Endodermal cell (in vitro differentiated cells): ENCODE results near the gene ORM1. TPM values are rescaled to one million over a fixed set of nuclear protein-coding genes. Genes with fewer than 3 reads are reported as not detected.

ENCODE experiments used
- DNase-seq: peaks from one replicate; pipeline ENCODE4 v3.0.0-alpha.2; 2017
- H3K27ac ChIP-seq: 2 replicates; pipeline ENCODE4 v1.5.1; 2013; ENCODE audit warnings: mild to moderate bottlenecking, low read depth, low read length, moderate library complexity
- H3K27me3 ChIP-seq: 2 replicates; pipeline ENCODE4 v1.6.1; 2013; ENCODE audit warnings: mild to moderate bottlenecking, low read length, moderate library complexity; ENCODE audit not compliant: insufficient read depth, control insufficient read depth, poor library complexity, severe bottlenecking
- H3K36me3 ChIP-seq: 2 replicates; pipeline ENCODE4 v1.7.0; 2013; ENCODE audit warnings: mild to moderate bottlenecking, low read length, moderate library complexity; ENCODE audit not compliant: control insufficient read depth, insufficient read depth
- H3K4me1 ChIP-seq: one replicate; pipeline ENCODE4 v1.7.0; 2013; ENCODE audit warnings: low read length; ENCODE audit not compliant: control insufficient read depth, insufficient read depth
- H3K4me3 ChIP-seq: 2 replicates; pipeline ENCODE4 v1.5.1; 2013; ENCODE audit warnings: mild to moderate bottlenecking, low read length, moderate library complexity
- H3K9ac ChIP-seq: 2 replicates; pipeline ENCODE4 v1.6.1; 2013; ENCODE audit warnings: mild to moderate bottlenecking, low read length, moderate library complexity; ENCODE audit not compliant: poor library complexity, severe bottlenecking; ENCODE audit errors: extremely low read depth
- H3K9me3 ChIP-seq: 2 replicates; pipeline ENCODE4 v1.6.1; 2013; ENCODE audit warnings: mild to moderate bottlenecking, low read length, moderate library complexity; ENCODE audit not compliant: control insufficient read depth
- H3K27ac Mint-ChIP-seq: 2 replicates; pipeline ENCODE4 v1.8.0; 2020; ENCODE audit warnings: mixed read lengths
- H3K27me3 Mint-ChIP-seq: 2 replicates; pipeline ENCODE4 v1.8.0; 2021; ENCODE audit warnings: mild to moderate bottlenecking, mixed read lengths; ENCODE audit not compliant: insufficient read depth
- H3K36me3 Mint-ChIP-seq: 2 replicates; pipeline ENCODE4 v1.8.0; 2020; ENCODE audit warnings: low read depth, mixed read lengths
- H3K4me1 Mint-ChIP-seq: 2 replicates; pipeline ENCODE4 v1.8.0; 2020; ENCODE audit warnings: mixed read lengths
- H3K4me3 Mint-ChIP-seq: 2 replicates; pipeline ENCODE4 v1.8.0; 2020; ENCODE audit warnings: mild to moderate bottlenecking, moderate library complexity, mixed read lengths
- H3K9me3 Mint-ChIP-seq: 2 replicates; pipeline ENCODE4 v1.8.0; 2020; ENCODE audit warnings: mild to moderate bottlenecking, mixed read lengths
- WGBS, 2 experiments: methylation state at CpG; one replicate each; pipeline versions ENCODE4 v1.1.5 to v1.1.7; 2013; ENCODE audit warnings: missing lambda C conversion rate in 2 of 2, mixed read lengths in 1 of 2; ENCODE audit not compliant: insufficient coverage in 1 of 2, insufficient read length in 1 of 2; 5-methylcytosine and 5-hydroxymethylcytosine counted together
- total RNA-seq, 2 donors: library from RNA; stranded (reverse); fragmentation: NEBNext Ultra II Directional in 1 of 2; extraction: Animal tissue kit (Norgen Biotek cat#: 25700) in 1 of 2; gene quantifications; 2 replicates in 1 of 2; 3 replicates in 1 of 2; pipeline ENCODE4 v1.2.1, GENCODE V29; 2021
- TF ChIP-seq, protein P1 (sequence below): fragments of 200-600 bp; sonication (generic); conservative IDR thresholded peaks from 2 replicates; pipeline ENCODE4 v1.5.0; 2021; ENCODE audit warnings: antibody characterized with exemption, mild to moderate bottlenecking

Gene ORM1
- total RNA-seq, 2 donors from 2014 or later: 0.59 TPM; not detected in 1

DNA sequence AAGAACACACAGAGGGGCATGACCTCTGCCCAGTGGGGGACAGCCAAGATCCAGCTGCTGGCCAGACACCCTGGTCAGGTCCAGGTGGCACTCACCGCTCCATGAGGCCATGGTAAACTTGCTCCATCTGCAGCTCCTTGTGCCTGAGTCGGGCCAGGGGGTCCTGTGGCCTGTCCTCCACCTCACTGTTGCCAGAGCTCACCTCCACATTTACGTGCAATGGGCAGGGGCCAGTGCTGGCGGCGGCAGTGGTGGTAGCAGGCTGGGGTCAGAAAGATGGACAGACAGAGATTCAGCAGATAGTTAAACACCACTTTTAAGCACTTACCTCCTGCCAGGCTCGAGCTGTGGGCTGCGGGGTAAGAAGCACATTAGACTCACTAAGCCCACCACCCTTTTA is 36.9 kb downstream of the ORM1 start:
- Histone ChIP-seq H3K36me3 (no peaks in the 10 kb centered on the region), H3K27ac (no peak overlapping the region), H3K9me3 (no peaks in the 10 kb centered on the region), H3K27me3 (no peaks in the 10 kb centered on the region), H3K9ac (no peak overlapping the region), H3K4me1 (no peaks in the 10 kb centered on the region), H3K4me3 (no peak overlapping the region)
- no peak overlapping the region for H3K4me3 Mint-ChIP-seq
- no peak for DNase-seq
- H3K4me1 Mint-ChIP-seq: no peaks in the 10 kb centered on the region
- no peaks in the 10 kb centered on the region for H3K27me3 Mint-ChIP-seq
- TF ChIP-seq, protein P1, sequence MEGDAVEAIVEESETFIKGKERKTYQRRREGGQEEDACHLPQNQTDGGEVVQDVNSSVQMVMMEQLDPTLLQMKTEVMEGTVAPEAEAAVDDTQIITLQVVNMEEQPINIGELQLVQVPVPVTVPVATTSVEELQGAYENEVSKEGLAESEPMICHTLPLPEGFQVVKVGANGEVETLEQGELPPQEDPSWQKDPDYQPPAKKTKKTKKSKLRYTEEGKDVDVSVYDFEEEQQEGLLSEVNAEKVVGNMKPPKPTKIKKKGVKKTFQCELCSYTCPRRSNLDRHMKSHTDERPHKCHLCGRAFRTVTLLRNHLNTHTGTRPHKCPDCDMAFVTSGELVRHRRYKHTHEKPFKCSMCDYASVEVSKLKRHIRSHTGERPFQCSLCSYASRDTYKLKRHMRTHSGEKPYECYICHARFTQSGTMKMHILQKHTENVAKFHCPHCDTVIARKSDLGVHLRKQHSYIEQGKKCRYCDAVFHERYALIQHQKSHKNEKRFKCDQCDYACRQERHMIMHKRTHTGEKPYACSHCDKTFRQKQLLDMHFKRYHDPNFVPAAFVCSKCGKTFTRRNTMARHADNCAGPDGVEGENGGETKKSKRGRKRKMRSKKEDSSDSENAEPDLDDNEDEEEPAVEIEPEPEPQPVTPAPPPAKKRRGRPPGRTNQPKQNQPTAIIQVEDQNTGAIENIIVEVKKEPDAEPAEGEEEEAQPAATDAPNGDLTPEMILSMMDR: no peak
- H3K9me3 Mint-ChIP-seq: no peaks in the 10 kb centered on the region
- peaks cover 41% of the 10 kb centered on the region for H3K36me3 Mint-ChIP-seq
- 91 to 100% methylated on average over 1 to 7 of the region's 7 CpGs for WGBS, 2 experiments
- H3K27ac Mint-ChIP-seq: no peak overlapping the region

DNA sequence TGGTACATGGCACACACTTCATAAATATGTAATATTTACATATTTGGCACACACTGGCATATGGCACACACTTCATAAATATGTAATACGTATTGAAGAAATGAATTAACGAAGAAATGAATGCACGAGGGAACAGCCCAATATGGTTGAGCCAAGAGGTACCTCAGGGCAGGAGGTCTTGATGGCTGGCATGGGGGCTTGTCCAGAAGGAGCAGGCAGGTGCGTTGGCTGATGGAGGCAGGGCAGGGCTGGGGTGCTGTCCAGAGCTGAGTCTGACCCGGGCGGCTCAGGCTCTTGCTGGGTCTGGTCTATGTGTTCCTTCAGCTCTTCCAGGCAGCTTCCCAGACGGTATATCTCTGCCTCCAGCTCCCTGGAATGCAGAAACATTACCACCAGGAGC is 38.6 kb downstream of the ORM1 start:
- no peak overlapping the region for H3K27ac ChIP-seq
- H3K36me3 ChIP-seq: no peaks in the 10 kb centered on the region
- DNase-seq: no peak
- WGBS, 2 experiments: 94 to 96% methylated on average over 7 of the region's 7 CpGs
- H3K27me3 ChIP-seq: no peaks in the 10 kb centered on the region
- H3K4me3 ChIP-seq: no peak overlapping the region
- no peaks in the 10 kb centered on the region for H3K27me3 Mint-ChIP-seq
- no peaks in the 10 kb centered on the region for H3K4me1 ChIP-seq
- peaks cover 43% of the 10 kb centered on the region for H3K36me3 Mint-ChIP-seq
- H3K9me3 ChIP-seq: no peaks in the 10 kb centered on the region
- H3K4me1 Mint-ChIP-seq: no peaks in the 10 kb centered on the region
- TF ChIP-seq, protein P1: no peak
- no peaks in the 10 kb centered on the region for H3K9me3 Mint-ChIP-seq
- H3K4me3 Mint-ChIP-seq: no peak overlapping the region
- H3K9ac ChIP-seq: no peak overlapping the region
- no peak overlapping the region for H3K27ac Mint-ChIP-seq

DNA sequence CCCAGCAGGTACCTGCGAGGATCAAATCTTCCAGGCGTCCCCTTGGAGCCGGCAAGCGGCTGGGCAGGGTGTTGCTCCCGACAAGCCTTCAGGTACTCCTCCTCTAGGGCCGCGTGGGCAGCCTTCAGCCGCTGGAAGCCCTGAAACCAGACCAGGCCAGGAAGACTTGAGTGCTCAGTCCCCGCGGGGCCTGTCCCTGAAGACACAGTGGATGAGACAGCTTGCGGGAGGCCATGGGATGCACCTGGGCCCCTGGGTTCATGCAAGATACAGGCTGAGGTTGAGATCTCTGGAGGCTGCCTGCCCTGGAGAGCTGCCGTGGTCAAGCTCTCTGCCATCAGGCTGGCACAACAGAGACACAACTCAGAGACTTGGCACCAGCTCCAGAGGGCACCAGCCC is 39.5 kb downstream of the ORM1 start:
- Histone ChIP-seq H3K4me3 (no peak overlapping the region), H3K9me3 (no peaks in the 10 kb centered on the region), H3K9ac (no peak overlapping the region), H3K27ac (no peak overlapping the region), H3K36me3 (no peaks in the 10 kb centered on the region), H3K4me1 (no peaks in the 10 kb centered on the region), H3K27me3 (no peaks in the 10 kb centered on the region)
- no peak for DNase-seq
- no peak overlapping the region for H3K4me3 Mint-ChIP-seq
- TF ChIP-seq, protein P1: no peak
- H3K36me3 Mint-ChIP-seq: peaks cover 41% of the 10 kb centered on the region
- 92% methylated on average over 6 to 12 of the region's 12 CpGs for WGBS, 2 experiments
- H3K9me3 Mint-ChIP-seq: no peaks in the 10 kb centered on the region
- no peaks in the 10 kb centered on the region for H3K4me1 Mint-ChIP-seq
- no peak overlapping the region for H3K27ac Mint-ChIP-seq
- no peaks in the 10 kb centered on the region for H3K27me3 Mint-ChIP-seq
